ENCODE data around the gene BTN1A1.

- TF ChIP-seq CTCF (IDR thresholded peaks at IDR 0.05; ENCODE audit: low read depth, low read length) (no peak), EZH2phosphoT487 (IDR thresholded peaks at IDR 0.05; ENCODE audit: low read depth) (no peak)
Measured at GRCh38 chr6:26519359-26519758, 19.3 kb downstream of the BTN1A1 start.
